Measurements from ENCODE around the gene EPHA2. TPM values are rescaled to one million over a fixed set of nuclear protein-coding genes. Genes with fewer than 3 reads are reported as not detected.

EPHA2 gene
- total RNA-seq = under 1 TPM; 0.19 to 0.21 TPM

DNA sequence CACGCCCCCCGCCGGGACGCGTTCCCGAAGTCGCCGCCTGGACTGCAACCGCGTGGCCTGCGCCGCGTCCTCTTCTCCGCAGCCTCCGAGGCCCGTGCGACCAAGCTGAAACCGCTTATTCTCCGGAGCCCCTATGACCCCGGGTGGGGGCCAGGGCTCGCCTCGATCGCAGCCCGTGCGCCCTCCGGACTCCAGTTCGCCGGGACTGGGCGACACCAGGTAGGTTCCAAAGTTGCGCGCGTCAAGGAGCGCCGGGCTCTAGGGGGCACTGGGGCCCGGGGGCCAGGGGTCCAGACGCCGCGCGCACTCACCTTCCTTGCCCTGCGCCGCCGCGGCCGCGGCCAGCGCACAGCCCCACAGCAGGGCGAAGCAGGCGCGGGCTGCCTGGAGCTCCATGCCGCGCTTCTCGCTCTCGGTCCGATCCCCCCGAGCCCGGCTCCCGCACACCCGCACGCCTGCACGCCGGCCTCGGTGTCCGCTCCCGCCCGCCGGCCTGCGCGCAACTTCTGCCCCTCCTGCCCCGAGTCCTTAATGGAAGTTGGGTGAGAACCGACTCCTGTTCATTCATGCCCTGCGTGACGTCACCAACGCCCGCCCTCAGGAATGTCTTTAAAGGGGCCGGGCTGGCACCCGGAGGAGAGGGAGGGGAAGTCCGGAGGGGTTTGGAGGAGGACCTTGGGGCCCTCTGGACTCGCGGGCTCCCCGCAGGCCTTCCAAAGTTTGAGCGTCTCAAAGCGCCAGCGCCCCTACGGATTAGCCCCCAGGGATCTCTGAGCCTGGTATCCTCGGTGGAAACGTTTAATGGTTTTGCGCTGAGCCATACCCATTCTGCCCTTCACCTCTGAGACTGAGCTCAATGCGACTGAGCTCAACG lies at the start of gene EPHA2:
Gene EPHA2, minus strand, starts transcription at position 533 of the 874 bp plus-strand sequence. Its CDS starts 137 bp downstream, at position 396.
- DNase-seq (peak; percentile 19), ATAC-seq (no peak)
- intact Hi-C loops (cut with DNase I, micrococcal nuclease) = no loop called here
- Mint-ChIP-seq H3K36me3 (ENCODE audit: low read depth) (no peaks in the 10 kb centered on the region), H3K4me1 (peaks cover 47% of the 10 kb centered on the region), H3K27me3 (peaks cover 4% of the 10 kb centered on the region), H3K9me3 (ENCODE audit: low read depth) (no peaks in the 10 kb centered on the region), H3K27ac (no peak within 1 kb of the TSS), H3K4me3 (peak within 1 kb of the TSS; percentile 43)
- ChIA-PET CTCF (interaction anchor here (0.5 to 1.2 kb wide), 11 partner anchors 8 to 284 kb away, joined by 3 to 5 read pairs (median 3); partner anchors contain the start of gene FBXO42), POLR2A (no interaction called here)

DNA sequence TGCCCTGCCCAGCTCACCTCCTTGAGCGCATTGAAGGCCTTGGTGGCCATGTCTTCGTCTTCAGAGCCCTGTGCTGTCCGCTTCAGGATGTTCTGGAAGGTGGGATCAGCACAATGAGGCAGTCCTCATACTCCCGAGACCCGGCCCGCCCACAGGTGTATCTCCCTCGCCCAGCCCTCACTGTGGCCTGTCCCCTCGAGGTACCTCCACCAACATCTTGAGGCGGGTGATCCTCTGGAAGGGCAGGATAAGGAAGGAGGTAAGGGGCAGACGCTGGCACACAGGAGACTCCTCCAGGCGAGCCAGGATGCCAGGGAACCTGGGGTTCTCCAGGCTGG lies 49.4 kb upstream of the EPHA2 start:
- DNase-seq (no peak), ATAC-seq (no peak)
- intact Hi-C loops (cut with DNase I, micrococcal nuclease) = loop anchor here (1.0 to 5.0 kb wide), 3 partner anchors 31 to 292 kb away; partner anchors contain the start of gene CPLANE2 (in 1 of the 2)
- no peaks in the 10 kb centered on the region for H3K27me3 Mint-ChIP-seq
- H3K27ac Mint-ChIP-seq = no peak overlapping the region
- peaks cover 9% of the 10 kb centered on the region for H3K4me1 Mint-ChIP-seq
- POLR2A ChIA-PET = interaction anchor here (0.6 to 1.4 kb wide), 3 partner anchors 11 to 147 kb away, joined by 3 to 6 read pairs (median 3); no protein-coding TSS in a partner anchor
- H3K9me3 Mint-ChIP-seq (ENCODE audit: low read depth) = no peaks in the 10 kb centered on the region
- H3K36me3 Mint-ChIP-seq (ENCODE audit: low read depth) = peaks cover 2% of the 10 kb centered on the region
- CTCF ChIA-PET = interaction anchor here (1.7 kb wide), 1 partner anchor 12 kb away, joined by 7 read pairs; no protein-coding TSS in a partner anchor
- H3K4me3 Mint-ChIP-seq = no peak overlapping the region

DNA sequence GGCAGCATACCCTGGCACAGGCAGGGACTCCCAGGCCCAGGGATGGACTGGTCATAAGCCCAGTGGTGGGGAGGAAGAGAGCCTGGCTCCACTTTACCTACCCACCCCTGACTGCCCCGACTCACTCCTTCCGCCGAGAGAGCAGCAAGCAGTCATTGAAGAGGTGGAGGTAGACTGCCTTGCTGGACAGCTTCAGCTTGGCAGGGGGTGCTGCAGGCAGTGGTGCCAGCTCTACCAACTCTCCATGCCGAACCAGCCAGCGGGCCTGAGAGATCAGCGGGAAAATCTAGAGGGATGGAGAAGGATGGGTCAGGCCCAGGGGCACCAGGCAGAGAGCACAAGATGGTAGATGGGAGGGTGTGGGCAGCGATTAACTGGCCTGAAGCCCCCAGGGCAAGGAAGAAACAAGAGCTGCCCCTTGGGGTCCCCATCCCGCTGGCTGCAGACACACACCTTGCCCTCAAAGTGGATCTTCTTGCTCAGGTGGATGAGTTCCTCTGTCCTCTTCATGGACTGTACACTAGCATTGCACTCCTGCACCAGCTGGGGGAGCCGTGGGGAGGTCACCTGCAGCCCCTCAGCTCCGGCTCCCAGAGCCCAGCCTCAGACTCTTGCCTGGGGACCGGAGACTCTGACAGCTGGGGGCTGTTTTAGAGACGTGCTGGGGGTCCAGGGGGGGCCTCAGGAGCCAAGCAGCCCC lies 48.9 kb upstream of the EPHA2 start:
- H3K27ac Mint-ChIP-seq = no peak overlapping the region
- DNase-seq = peak; percentile 70
- no peak for ATAC-seq
- peaks cover 9% of the 10 kb centered on the region for H3K4me1 Mint-ChIP-seq
- H3K4me3 Mint-ChIP-seq = no peak overlapping the region
- H3K36me3 Mint-ChIP-seq (ENCODE audit: low read depth) = peaks cover 2% of the 10 kb centered on the region
- intact Hi-C loops (cut with DNase I, micrococcal nuclease) = loop anchor here (1.0 to 5.0 kb wide), 3 partner anchors 32 to 293 kb away; partner anchors contain the start of gene CPLANE2 (in 1 of the 2)
- ChIA-PET CTCF (interaction anchor here (1.1 to 1.7 kb wide), 2 partner anchors 13 to 41 kb away, joined by 3 to 7 read pairs; no protein-coding TSS in a partner anchor), POLR2A (interaction anchor here (0.6 to 1.4 kb wide), 3 partner anchors 12 to 148 kb away, joined by 3 to 6 read pairs (median 3); no protein-coding TSS in a partner anchor)
- H3K27me3 Mint-ChIP-seq = no peaks in the 10 kb centered on the region
- no peaks in the 10 kb centered on the region for H3K9me3 Mint-ChIP-seq (ENCODE audit: low read depth)

DNA sequence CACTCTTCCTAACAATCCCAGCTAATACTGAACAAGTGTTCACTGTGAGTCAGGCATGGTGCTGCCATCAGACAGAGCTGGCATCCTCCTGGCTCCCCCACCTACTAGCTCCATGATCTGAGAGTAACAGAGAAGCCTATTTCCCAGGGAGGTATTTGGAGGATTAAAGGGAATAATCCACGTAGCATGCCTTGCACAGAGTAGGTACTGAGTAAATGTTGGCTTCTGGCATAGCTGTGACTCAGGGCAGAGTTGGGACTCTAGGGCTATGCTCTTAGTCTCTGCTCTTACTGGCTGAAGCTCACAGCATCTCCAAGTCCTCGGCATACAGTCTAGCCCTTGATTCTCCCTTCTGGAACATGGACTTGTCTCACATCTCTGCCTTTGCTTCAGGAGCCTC lies 48.3 kb upstream of the EPHA2 start:
- no peak overlapping the region for H3K4me3 Mint-ChIP-seq

DNA sequence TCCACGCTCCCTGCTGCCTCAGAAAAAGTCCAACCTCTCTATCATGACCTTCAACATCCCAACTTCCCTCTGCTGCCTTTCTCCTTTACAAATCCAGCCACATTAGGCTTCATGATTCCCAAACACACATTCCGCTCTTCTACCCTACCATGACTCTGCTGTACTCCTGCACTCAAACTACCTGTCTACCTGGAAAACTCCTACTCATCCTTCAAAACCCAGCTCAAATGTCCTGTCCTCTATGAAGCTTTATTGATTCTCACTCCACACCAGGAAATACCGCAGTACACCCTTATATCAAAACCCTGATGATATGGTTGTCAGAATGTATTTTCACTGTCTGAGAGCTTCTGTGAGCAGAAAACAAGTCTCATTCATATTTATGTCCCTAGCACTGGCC lies 47.7 kb upstream of the EPHA2 start:
- CTCF ChIA-PET = interaction anchor here (0.6 to 1.7 kb wide), 4 partner anchors 14 to 125 kb away, joined by 3 to 7 read pairs (median 4); no protein-coding TSS in a partner anchor
- H3K4me1 Mint-ChIP-seq = peaks cover 13% of the 10 kb centered on the region
- no peak overlapping the region for H3K4me3 Mint-ChIP-seq
- H3K27me3 Mint-ChIP-seq = no peaks in the 10 kb centered on the region
- DNase-seq (no peak), ATAC-seq (no peak)
- no peak overlapping the region for H3K27ac Mint-ChIP-seq
- H3K36me3 Mint-ChIP-seq (ENCODE audit: low read depth) = peaks cover 4% of the 10 kb centered on the region
- no peaks in the 10 kb centered on the region for H3K9me3 Mint-ChIP-seq (ENCODE audit: low read depth)
- POLR2A ChIA-PET = no interaction called here
- intact Hi-C loops (cut with DNase I, micrococcal nuclease) = no loop called here

More for the DNA sequence above, 48.3 kb upstream of the EPHA2 start:
- H3K27ac Mint-ChIP-seq = no peak overlapping the region
- peaks cover 2% of the 10 kb centered on the region for H3K36me3 Mint-ChIP-seq (ENCODE audit: low read depth)
- intact Hi-C loops (cut with DNase I, micrococcal nuclease) = loop anchor here in 1 of 2 experiments (2.0 kb wide), 1 partner anchor 33 kb away; the partner anchor contains the start of gene CPLANE2
- POLR2A ChIA-PET = interaction anchor here (1.4 kb wide), 1 partner anchor 13 kb away, joined by 6 read pairs; no protein-coding TSS in a partner anchor
- ATAC-seq (no peak), DNase-seq (no peak)
- no peaks in the 10 kb centered on the region for H3K27me3 Mint-ChIP-seq
- no peaks in the 10 kb centered on the region for H3K9me3 Mint-ChIP-seq (ENCODE audit: low read depth)
- CTCF ChIA-PET = interaction anchor here (0.6 to 1.7 kb wide), 5 partner anchors 13 to 126 kb away, joined by 3 to 7 read pairs (median 3); no protein-coding TSS in a partner anchor
- peaks cover 9% of the 10 kb centered on the region for H3K4me1 Mint-ChIP-seq

DNA sequence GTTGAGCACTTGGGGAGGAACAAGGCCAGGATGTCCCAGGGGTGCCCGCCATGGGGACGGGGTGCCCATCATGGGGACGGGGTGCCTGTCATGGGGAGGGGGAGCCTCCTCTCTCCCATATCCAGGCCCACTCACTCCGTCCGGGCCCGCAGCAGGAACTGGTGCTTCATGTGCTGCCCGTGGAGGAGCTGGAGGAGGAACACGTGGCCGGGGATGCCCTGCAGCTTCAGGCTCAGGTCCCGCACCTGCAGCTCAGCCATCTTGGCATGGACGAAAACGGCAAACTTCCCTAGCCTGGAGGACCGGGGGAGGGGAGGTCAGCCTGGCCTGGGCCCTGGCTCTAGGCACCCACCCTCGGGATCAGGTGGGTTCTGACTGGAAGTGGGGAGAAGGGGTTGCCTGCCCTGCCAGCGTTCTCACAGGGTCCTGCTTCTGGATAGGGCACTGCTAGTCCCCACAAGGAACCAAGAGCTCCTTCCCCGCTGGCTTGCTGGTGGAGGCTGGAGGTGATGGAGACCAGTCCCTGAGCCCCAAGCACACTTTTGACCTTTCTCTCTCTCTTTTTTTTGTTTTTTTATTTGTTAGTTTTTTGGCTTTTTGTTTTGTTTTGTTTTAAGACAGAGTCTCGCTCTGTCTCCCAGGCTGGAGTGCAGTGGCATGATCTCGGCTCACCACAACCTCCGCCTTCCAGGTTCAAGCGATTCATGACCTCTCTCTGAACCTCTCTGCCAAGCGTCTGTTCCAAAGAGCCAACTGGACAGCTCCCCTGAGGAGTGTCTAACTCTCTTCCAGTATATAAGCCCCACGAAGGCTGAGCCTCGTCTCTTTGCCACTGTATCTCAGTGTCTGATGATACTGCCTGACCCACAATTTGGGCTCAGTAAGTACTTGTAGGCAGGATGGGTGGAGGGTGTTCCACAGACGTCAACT lies 46.7 kb upstream of the EPHA2 start:
- H3K27me3 Mint-ChIP-seq = no peaks in the 10 kb centered on the region
- peaks cover 15% of the 10 kb centered on the region for H3K4me1 Mint-ChIP-seq
- no peak for DNase-seq
- H3K36me3 Mint-ChIP-seq (ENCODE audit: low read depth) = peaks cover 4% of the 10 kb centered on the region
- POLR2A ChIA-PET = no interaction called here
- H3K4me3 Mint-ChIP-seq = no peak overlapping the region
- ATAC-seq = no peak
- CTCF ChIA-PET = interaction anchor here (1.6 kb wide), 1 partner anchor 35 kb away, joined by 3 read pairs; no protein-coding TSS in a partner anchor
- intact Hi-C loops (cut with DNase I, micrococcal nuclease) = no loop called here
- no peak overlapping the region for H3K27ac Mint-ChIP-seq
- H3K9me3 Mint-ChIP-seq (ENCODE audit: low read depth) = no peaks in the 10 kb centered on the region

DNA sequence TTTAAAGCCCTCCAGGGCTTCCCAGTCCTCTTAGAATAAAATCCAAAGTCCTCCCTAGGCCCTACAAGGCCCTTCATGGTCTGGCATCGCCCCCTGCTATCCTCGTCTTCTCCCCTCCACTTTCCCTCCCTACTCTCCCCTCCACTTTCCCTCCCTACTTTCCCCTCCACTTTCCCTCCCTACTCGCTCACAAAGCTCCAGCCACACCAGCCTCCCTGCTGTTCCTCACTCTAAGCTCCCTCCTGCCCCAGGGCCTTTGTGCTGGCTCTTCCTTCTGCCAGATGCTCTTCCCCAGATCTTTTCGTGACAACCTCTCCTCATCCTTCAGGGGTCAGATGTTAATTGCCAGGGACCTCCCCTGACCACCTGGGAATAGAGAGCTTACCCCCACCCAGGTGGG lies 43.8 kb upstream of the EPHA2 start:
- H3K4me1 Mint-ChIP-seq = peaks cover 7% of the 10 kb centered on the region
- H3K4me3 Mint-ChIP-seq = no peak overlapping the region
- peaks cover 4% of the 10 kb centered on the region for H3K36me3 Mint-ChIP-seq (ENCODE audit: low read depth)
- ChIA-PET POLR2A (no interaction called here), CTCF (interaction anchor here (0.6 to 1.3 kb wide), 6 partner anchors 11 to 291 kb away, joined by 3 to 5 read pairs (median 3); no protein-coding TSS in a partner anchor)
- intact Hi-C loops (cut with DNase I, micrococcal nuclease) = no loop called here
- ATAC-seq (no peak), DNase-seq (no peak)
- H3K9me3 Mint-ChIP-seq (ENCODE audit: low read depth) = no peaks in the 10 kb centered on the region
- no peak overlapping the region for H3K27ac Mint-ChIP-seq
- H3K27me3 Mint-ChIP-seq = no peaks in the 10 kb centered on the region

DNA sequence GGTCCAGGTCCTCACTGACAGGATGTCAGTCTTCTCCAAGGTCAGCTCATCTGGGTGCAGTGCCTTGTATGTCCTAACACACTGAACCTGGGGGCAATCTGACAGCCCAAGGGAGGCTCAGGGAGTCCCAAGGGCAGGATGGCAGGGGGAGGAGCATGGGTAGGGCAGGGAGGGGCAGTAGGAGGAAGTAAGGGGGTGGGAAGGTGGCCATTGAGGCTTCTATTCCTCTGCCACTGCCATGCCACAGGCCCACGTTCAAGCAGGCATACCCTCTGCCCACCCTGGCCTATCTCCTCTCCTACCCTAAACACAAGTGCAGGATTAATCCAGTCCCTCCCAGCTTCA lies 43.3 kb upstream of the EPHA2 start:
- POLR2A ChIA-PET = no interaction called here
- no peaks in the 10 kb centered on the region for H3K27me3 Mint-ChIP-seq
- intact Hi-C loops (cut with DNase I, micrococcal nuclease) = no loop called here
- H3K4me3 Mint-ChIP-seq = no peak overlapping the region
- H3K9me3 Mint-ChIP-seq (ENCODE audit: low read depth) = no peaks in the 10 kb centered on the region
- H3K4me1 Mint-ChIP-seq = peaks cover 6% of the 10 kb centered on the region
- H3K27ac Mint-ChIP-seq = no peak overlapping the region
- peaks cover 4% of the 10 kb centered on the region for H3K36me3 Mint-ChIP-seq (ENCODE audit: low read depth)
- ATAC-seq (peak; percentile 33), DNase-seq (no peak)
- CTCF ChIA-PET = interaction anchor here (1.2 kb wide), 2 partner anchors 45 to 120 kb away, joined by 3 to 5 read pairs; no protein-coding TSS in a partner anchor

DNA sequence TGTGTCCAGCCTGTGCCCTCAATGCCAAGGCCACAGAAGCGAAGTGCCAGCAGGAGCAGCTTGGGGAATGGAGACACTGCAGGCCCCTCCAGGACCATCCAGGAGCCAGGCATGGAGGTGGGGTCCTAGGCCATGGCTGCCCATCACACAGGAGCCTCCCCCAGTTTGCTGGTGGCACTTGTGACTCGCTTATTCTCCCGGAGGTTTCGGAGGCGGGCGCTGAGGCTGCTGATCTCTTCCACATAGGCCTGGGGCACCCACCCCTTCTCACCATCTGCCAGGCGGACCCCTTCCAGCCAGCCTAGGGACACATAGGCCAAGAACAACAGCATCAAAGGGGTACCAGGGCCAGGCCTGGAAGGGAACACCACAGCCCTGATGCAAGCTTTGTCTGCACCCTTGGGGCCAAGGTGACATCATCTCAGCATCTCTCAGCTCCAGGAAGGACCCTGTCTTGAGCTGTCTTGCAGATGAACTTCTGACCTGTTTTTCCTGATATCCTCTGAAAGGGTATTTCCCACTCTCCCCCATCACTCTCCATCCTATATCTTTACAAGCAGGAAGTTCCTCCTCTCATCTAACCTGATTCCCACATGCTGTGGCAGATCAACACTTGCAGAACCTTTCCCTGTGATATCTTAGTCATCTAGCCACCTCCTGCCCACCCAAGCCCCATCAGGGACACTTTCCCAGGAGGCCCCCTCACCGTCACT lies 42.7 kb upstream of the EPHA2 start:
- no peaks in the 10 kb centered on the region for H3K27me3 Mint-ChIP-seq
- H3K36me3 Mint-ChIP-seq (ENCODE audit: low read depth) = peaks cover 2% of the 10 kb centered on the region
- DNase-seq = no peak
- ChIA-PET CTCF (interaction anchor here (0.6 kb wide), 1 partner anchor 23 kb away, joined by 4 read pairs; no protein-coding TSS in a partner anchor), POLR2A (no interaction called here)
- intact Hi-C loops (cut with DNase I, micrococcal nuclease) = no loop called here
- peaks cover 6% of the 10 kb centered on the region for H3K4me1 Mint-ChIP-seq
- no peak for ATAC-seq
- H3K27ac Mint-ChIP-seq = peak overlapping the region; percentile 22
- no peaks in the 10 kb centered on the region for H3K9me3 Mint-ChIP-seq (ENCODE audit: low read depth)
- H3K4me3 Mint-ChIP-seq = no peak overlapping the region

DNA sequence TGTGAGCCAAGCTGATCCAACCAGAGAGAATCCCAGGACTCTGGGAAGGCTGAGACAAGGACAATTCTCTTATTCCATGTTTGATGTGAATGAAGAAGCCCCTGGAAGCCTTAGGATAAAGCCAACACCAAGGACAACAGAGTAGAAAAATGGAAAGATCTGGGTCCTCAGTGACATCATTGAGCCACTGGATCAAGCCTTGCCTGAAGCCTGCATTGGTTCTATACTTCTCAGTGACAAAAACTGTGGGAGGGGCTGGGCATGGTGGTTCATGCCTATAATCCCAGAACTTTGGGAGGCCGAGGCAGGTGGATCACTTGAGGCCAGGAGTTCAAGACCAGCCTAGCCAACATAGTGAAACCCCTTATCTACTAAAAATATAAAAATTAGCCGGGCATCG lies 41.0 kb upstream of the EPHA2 start:
- Mint-ChIP-seq H3K36me3 (ENCODE audit: low read depth) (peaks cover 2% of the 10 kb centered on the region), H3K27me3 (no peaks in the 10 kb centered on the region), H3K27ac (no peak overlapping the region), H3K4me3 (no peak overlapping the region), H3K9me3 (ENCODE audit: low read depth) (no peaks in the 10 kb centered on the region), H3K4me1 (peaks cover 6% of the 10 kb centered on the region)
- ATAC-seq = no peak
- POLR2A ChIA-PET = no interaction called here
- intact Hi-C loops (cut with DNase I, micrococcal nuclease) = no loop called here
- DNase-seq = no peak
- CTCF ChIA-PET = no interaction called here

Data from activated CD4-positive, alpha-beta T cell treated with anti-CD3 and anti-CD28 coated beads for 36 hours (primary cell).